Ovary (tissue), 3 donors: Measurements from ENCODE around the gene OSTM1.

Source experiments
- CTCF ChIP-seq, 3 donors: fragments of 450-650 bp in 2 of 3; fragments of 200-600 bp in 1 of 3; IDR thresholded peaks; one replicate each; pipeline versions ENCODE4 v1.5.1 to v1.8.0; 2016 to 2022; ENCODE audit warnings: antibody characterized with exemption in 3 of 3, mild to moderate bottlenecking in 1 of 3
- EP300 ChIP-seq: sonication (generic); formaldehyde crosslinking; IDR thresholded peaks from one replicate; pipeline ENCODE4 v1.6.1; 2017; ENCODE audit warnings: antibody characterized with exemption
- donor health status: DM: no; HTN: no; CAD: no.

GRCh38 chr6:108106694-108107093 lies 32.2 kb upstream of the OSTM1 start:
- TF ChIP-seq CTCF (IDR thresholded peaks at IDR 0.05) (no peak), EP300 (no peak)
